GM23248 (cell line): ENCODE data around the gene PDRG1.

ENCODE experiments used
- EZH2 ChIP-seq: fragments of 200-600 bp; sonication (generic); IDR thresholded peaks from 2 replicates; pipeline ENCODE4 v1.6.1; 2018; ENCODE audit warnings: antibody characterized with exemption, mild to moderate bottlenecking; ENCODE audit not compliant: insufficient read depth, poor library complexity, severe bottlenecking
- EZH2phosphoT487 ChIP-seq: fragments of 200-600 bp; sonication (generic); IDR thresholded peaks from 2 replicates; pipeline ENCODE4 v1.6.1; 2018; ENCODE audit warnings: antibody characterized with exemption, moderate library complexity, mild to moderate bottlenecking, low read depth; ENCODE audit not compliant: insufficient read depth

GRCh38 chr20:31956556-31957526 lies 5.0 kb upstream of the PDRG1 start:
- TF ChIP-seq EZH2 (no peak), EZH2phosphoT487 (no peak)
